HepG2 (cell line): Measurements from ENCODE around the gene COLEC12. TPM values are rescaled to one million over a fixed set of nuclear protein-coding genes. Genes with fewer than 3 reads are reported as not detected.

ENCODE experiments used
- ATAC-seq: fragments of 200-7000 bp; cut with Tn5 transposase; 3 replicates; pipeline ENCODE4 v1.9.1; 2020; ENCODE audit warnings: mild to moderate bottlenecking, moderate library complexity
- BruUV-seq: library from RNA; stranded (reverse); fragments of 400-500 nt; replicated peaks from 2 replicates; lab custom pipeline; 2021; lab: Mats Ljungman, UMichigan
- CTCF ChIA-PET: fragments of 300-600 bp; formaldehyde crosslinking; extraction: SDS; loops from one replicate; lab custom pipeline; 2021; ENCODE audit warnings: low total read pairs, inconsistent platforms, low intra/inter-chr PET ratio; lab: Yijun Ruan, JAX
- POLR2A ChIA-PET: fragments of 350-600 bp; sonication (Branson Sonifier 250); formaldehyde crosslinking; loops from one replicate; lab custom pipeline; 2020; ENCODE audit warnings: antibody characterized with exemption, inconsistent platforms; lab: Yijun Ruan, JAX
- DNase-seq: peaks from one replicate; pipeline ENCODE4 v3.0.0-alpha.2; 2015; ENCODE audit warnings: low spot score
- FAIRE-seq: peaks from 3 replicates; lab custom pipeline; 2011; peaks lifted over from hg19 to GRCh38; lab: Jason Lieb, UNC
- H2AFZ ChIP-seq: one replicate; pipeline ENCODE4 v1.6.1; 2011; ENCODE audit warnings: low read length, inconsistent platforms
- H3K27ac ChIP-seq: fragments of 300-600 bp; 3 replicates; pipeline ENCODE4 v1.8.0; 2011; ENCODE audit warnings: mixed run types, mild to moderate bottlenecking, mixed read lengths, low read length, inconsistent platforms; ENCODE audit not compliant: insufficient read depth; ENCODE audit errors: extremely low read length
- H3K27me3 ChIP-seq, 2 experiments: fragments of 200-600 bp in 1 of 2; 2 replicates in 1 of 2; 3 replicates in 1 of 2; pipeline versions ENCODE4 v1.6.0 to v1.8.0; 2011; ENCODE audit warnings: low read length in 2 of 2, mild to moderate bottlenecking in 2 of 2, moderate library complexity in 2 of 2, inconsistent platforms in 1 of 2; ENCODE audit not compliant: insufficient read depth in 2 of 2, control insufficient read depth in 1 of 2
- H3K36me3 ChIP-seq, 2 experiments: fragments of 200-600 bp in 1 of 2; replicated peaks in 1 of 2; 2 replicates in 1 of 2; 3 replicates in 1 of 2; pipeline versions ENCODE4 v1.5.1 to v1.8.0; 2011; ENCODE audit warnings: low read length in 2 of 2, inconsistent platforms in 1 of 2; ENCODE audit not compliant: insufficient read depth in 2 of 2, control insufficient read depth in 1 of 2
- H3K4me1 ChIP-seq: 2 replicates; pipeline ENCODE4 v1.5.1; 2012; ENCODE audit warnings: low read length, inconsistent platforms; ENCODE audit not compliant: insufficient read depth
- H3K4me2 ChIP-seq: 2 replicates; pipeline ENCODE4 v1.6.0; 2011; ENCODE audit warnings: low read depth, low read length, inconsistent platforms
- H3K4me3 ChIP-seq, 3 experiments: fragments of 200-600 bp in 1 of 3; sonication (generic), shearing (Covaris generic) in 1 of 3; replicated peaks in 1 of 3; 2 replicates each; pipeline ENCODE4 v1.5.1; 2011 to 2016; ENCODE audit warnings: low read length in 3 of 3, inconsistent platforms in 2 of 3, low read depth in 2 of 3, mild to moderate bottlenecking in 2 of 3, control low read depth in 1 of 3, mixed read lengths in 1 of 3; ENCODE audit not compliant: insufficient read depth in 1 of 3
- H3K79me2 ChIP-seq: one replicate; pipeline ENCODE4 v1.6.1; 2011; ENCODE audit warnings: low read length, inconsistent platforms; ENCODE audit not compliant: insufficient read depth
- H3K9ac ChIP-seq: 2 replicates; pipeline ENCODE4 v1.6.0; 2011; ENCODE audit warnings: mild to moderate bottlenecking, low read depth, low read length, inconsistent platforms; ENCODE audit not compliant: insufficient read depth
- H3K9me3 ChIP-seq: 2 replicates; pipeline ENCODE4 v1.5.1; 2012; ENCODE audit warnings: mild to moderate bottlenecking, low read length
- H4K20me1 ChIP-seq: 2 replicates; pipeline ENCODE4 v1.6.0; 2011; ENCODE audit warnings: inconsistent platforms, mild to moderate bottlenecking, low read length, moderate library complexity; ENCODE audit not compliant: insufficient read depth
- FOXC1 ChIP-seq: sonication (generic); formaldehyde crosslinking; IDR thresholded peaks from 2 replicates; pipeline ENCODE4 v1.8.0; 2022; ENCODE audit warnings: mild to moderate bottlenecking, missing genetic modification reagents, borderline replicate concordance
- MAFG ChIP-seq: sonication (generic); formaldehyde crosslinking; IDR thresholded peaks from 2 replicates; pipeline ENCODE4 v1.5.1; 2020; ENCODE audit warnings: mild to moderate bottlenecking, missing genetic modification reagents
- MED8 ChIP-seq: sonication (generic); formaldehyde crosslinking; IDR thresholded peaks from 2 replicates; pipeline ENCODE4 v1.8.1; 2023; ENCODE audit warnings: mild to moderate bottlenecking, missing genetic modification reagents; ENCODE audit not compliant: insufficient replicate concordance
- NFKBIZ ChIP-seq: IDR thresholded peaks from 2 replicates; pipeline ENCODE4 v1.6.1; 2018; ENCODE audit warnings: missing genetic modification reagents, missing compliant biosample characterization
- NR2F6 ChIP-seq, 2 experiments: IDR thresholded peaks; 2 replicates each; pipeline ENCODE4 v1.6.1; 2016; ENCODE audit warnings: antibody characterized with exemption in 1 of 2, mild to moderate bottlenecking in 1 of 2
- RFX5 ChIP-seq: IDR thresholded peaks from 2 replicates; pipeline ENCODE4 v1.6.1; 2011; ENCODE audit warnings: low read depth, low read length, improper control_type of control experiment
- WGBS: methylation state at CpG from one replicate; pipeline ENCODE4 v1.1.6; 2017; ENCODE audit warnings: low lambda C conversion rate; 5-methylcytosine and 5-hydroxymethylcytosine counted together
- in situ Hi-C: cut with HindIII; loops from 2 replicates; pipeline ENCODE4 v1.10.0; 2017; ENCODE audit warnings: low pct_unique_long_range_greater_than_20kb; ENCODE audit not compliant: extremely low pct_ligation_motif_present
- intact Hi-C: fragments of 100-400 bp; cut with micrococcal nuclease; formaldehyde crosslinking; loops from one replicate; pipeline ENCODE4 v1.10.0; 2022; ENCODE audit not compliant: unreplicated experiment
- polyA plus RNA-seq, 8 experiments: library from polyadenylated mRNA; depleted of rRNA in 3 of 8; stranded (reverse) in 7 of 8; unstranded in 1 of 8; fragments of >200 nt; fragmentation: Illumina TruSeq in 4 of 8; extraction: Trizol in 4 of 8; gene quantifications; 2 replicates each; pipeline versions ENCODE4 v1.2.1 to v1.2.3, GENCODE V29; 2011 to 2016; ENCODE audit warnings: low read depth in 4 of 8, missing spikeins in 1 of 8, mixed read lengths in 1 of 8; ENCODE audit not compliant: insufficient read depth in 1 of 8
- total RNA-seq, 5 experiments: library from RNA; depleted of rRNA; stranded (reverse); fragments of >200 nt; fragmentation: Illumina TruSeq; extraction: Trizol; gene quantifications; 2 replicates each; pipeline ENCODE4 v1.2.3, GENCODE V29; 2016; ENCODE audit warnings: low read depth in 1 of 5
- TF ChIP-seq, protein P1 (sequence below): sonication (generic); formaldehyde crosslinking; IDR thresholded peaks from 2 replicates; pipeline ENCODE4 v1.4.0; 2020; ENCODE audit warnings: mild to moderate bottlenecking, low read depth, missing genetic modification reagents
- TF ChIP-seq, protein P2 (sequence below): sonication (generic); formaldehyde crosslinking; IDR thresholded peaks from 2 replicates; pipeline ENCODE4 v1.4.0; 2020; ENCODE audit warnings: missing genetic modification reagents, borderline replicate concordance
- TF ChIP-seq, protein P3 (sequence below): sonication (generic); formaldehyde crosslinking; IDR thresholded peaks from 2 replicates; pipeline ENCODE4 v1.5.0; 2020; ENCODE audit warnings: mild to moderate bottlenecking, missing genetic modification reagents
- TF ChIP-seq, protein P4 (sequence below): sonication (generic); formaldehyde crosslinking; conservative IDR thresholded peaks from 2 replicates; pipeline ENCODE4 v1.4.0; 2020; ENCODE audit warnings: missing genetic modification reagents
- TF ChIP-seq, protein P5 (sequence below): sonication (generic); formaldehyde crosslinking; IDR thresholded peaks from 2 replicates; pipeline ENCODE4 v1.4.0; 2020; ENCODE audit warnings: missing genetic modification reagents, borderline replicate concordance

The COLEC12 gene
- total and polyA plus RNA-seq, 2 of the 13 experiments (the other 11 are each of a cell fraction or from before 2014, with no cell fraction given) = 0.02 to 0.11 TPM

DNA sequence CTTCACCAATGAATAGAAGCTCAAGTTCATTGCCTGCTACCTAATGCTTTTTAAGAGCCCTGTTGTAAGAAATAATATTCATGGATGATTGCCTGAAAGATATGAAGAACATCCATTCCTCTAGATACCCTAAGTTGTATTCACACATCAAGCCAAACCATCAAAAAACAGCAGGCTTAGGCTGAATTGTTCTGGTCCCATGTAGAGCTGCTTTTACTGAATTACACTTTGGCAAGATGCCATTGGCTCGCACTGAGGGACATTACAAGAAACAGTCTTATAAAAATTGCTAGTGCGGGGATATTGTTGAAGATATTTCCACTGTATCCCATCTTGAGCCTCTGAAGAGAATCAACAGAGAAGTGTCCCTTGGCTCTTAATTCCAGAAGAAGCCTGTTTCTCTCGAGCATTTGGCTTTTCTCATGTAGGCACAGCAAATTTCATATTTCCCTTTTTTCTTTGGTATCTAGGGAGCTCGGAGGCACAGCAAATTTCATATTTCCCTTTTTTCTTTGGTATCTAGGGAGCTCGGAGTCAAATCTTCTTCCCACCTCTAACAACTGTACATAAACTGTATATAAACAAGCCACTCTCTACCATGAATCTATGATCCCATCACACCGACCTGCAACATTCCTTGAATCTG lies 107.5 kb downstream of the COLEC12 start:
- CTCF ChIA-PET = no interaction called here

More for the DNA sequence above, 107.5 kb downstream of the COLEC12 start:
- Histone ChIP-seq H3K4me3 (no peak overlapping the region), H3K4me1 (no peaks in the 10 kb centered on the region), H3K9me3 (no peaks in the 10 kb centered on the region), H3K4me2 (no peak overlapping the region), H4K20me1 (no peaks in the 10 kb centered on the region), H3K36me3 (no peaks in the 10 kb centered on the region), H3K79me2 (no peaks in the 10 kb centered on the region), H2AFZ (no peak overlapping the region), H3K27ac (no peak overlapping the region), H3K9ac (no peak overlapping the region), H3K27me3 (0 out of 5 replicates have a peak, but pooled peaks cover 0 to 4% of the 10 kb centered on the region in 2 experiments)
- FAIRE-seq (no peak), ATAC-seq (no peak), DNase-seq (no peak)
- BruUV-seq = no TSS peak
- 41% methylated on average over 6 of the region's 6 CpGs for WGBS
- no peak for TF ChIP-seq MED8 (CRISPR knock-in tag)
- TF ChIP-seq MAFG (CRISPR knock-in tag) = no peak
- no peak for TF ChIP-seq FOXC1 (CRISPR knock-in tag)
- TF ChIP-seq, protein P1, sequence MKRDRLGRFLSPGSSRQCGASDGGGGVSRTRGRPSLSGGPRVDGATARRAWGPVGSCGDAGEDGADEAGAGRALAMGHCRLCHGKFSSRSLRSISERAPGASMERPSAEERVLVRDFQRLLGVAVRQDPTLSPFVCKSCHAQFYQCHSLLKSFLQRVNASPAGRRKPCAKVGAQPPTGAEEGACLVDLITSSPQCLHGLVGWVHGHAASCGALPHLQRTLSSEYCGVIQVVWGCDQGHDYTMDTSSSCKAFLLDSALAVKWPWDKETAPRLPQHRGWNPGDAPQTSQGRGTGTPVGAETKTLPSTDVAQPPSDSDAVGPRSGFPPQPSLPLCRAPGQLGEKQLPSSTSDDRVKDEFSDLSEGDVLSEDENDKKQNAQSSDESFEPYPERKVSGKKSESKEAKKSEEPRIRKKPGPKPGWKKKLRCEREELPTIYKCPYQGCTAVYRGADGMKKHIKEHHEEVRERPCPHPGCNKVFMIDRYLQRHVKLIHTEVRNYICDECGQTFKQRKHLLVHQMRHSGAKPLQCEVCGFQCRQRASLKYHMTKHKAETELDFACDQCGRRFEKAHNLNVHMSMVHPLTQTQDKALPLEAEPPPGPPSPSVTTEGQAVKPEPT = no peak
- no peak for TF ChIP-seq NR2F6 (IDR thresholded peaks at IDR 0.05)
- no peak for TF ChIP-seq NR2F6 (CRISPR knock-in tag; IDR thresholded peaks at IDR 0.05)
- TF ChIP-seq, protein P2, sequence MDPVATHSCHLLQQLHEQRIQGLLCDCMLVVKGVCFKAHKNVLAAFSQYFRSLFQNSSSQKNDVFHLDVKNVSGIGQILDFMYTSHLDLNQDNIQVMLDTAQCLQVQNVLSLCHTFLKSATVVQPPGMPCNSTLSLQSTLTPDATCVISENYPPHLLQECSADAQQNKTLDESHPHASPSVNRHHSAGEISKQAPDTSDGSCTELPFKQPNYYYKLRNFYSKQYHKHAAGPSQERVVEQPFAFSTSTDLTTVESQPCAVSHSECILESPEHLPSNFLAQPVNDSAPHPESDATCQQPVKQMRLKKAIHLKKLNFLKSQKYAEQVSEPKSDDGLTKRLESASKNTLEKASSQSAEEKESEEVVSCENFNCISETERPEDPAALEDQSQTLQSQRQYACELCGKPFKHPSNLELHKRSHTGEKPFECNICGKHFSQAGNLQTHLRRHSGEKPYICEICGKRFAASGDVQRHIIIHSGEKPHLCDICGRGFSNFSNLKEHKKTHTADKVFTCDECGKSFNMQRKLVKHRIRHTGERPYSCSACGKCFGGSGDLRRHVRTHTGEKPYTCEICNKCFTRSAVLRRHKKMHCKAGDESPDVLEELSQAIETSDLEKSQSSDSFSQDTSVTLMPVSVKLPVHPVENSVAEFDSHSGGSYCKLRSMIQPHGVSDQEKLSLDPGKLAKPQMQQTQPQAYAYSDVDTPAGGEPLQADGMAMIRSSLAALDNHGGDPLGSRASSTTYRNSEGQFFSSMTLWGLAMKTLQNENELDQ (CRISPR knock-in tag) = no peak
- TF ChIP-seq, protein P3, sequence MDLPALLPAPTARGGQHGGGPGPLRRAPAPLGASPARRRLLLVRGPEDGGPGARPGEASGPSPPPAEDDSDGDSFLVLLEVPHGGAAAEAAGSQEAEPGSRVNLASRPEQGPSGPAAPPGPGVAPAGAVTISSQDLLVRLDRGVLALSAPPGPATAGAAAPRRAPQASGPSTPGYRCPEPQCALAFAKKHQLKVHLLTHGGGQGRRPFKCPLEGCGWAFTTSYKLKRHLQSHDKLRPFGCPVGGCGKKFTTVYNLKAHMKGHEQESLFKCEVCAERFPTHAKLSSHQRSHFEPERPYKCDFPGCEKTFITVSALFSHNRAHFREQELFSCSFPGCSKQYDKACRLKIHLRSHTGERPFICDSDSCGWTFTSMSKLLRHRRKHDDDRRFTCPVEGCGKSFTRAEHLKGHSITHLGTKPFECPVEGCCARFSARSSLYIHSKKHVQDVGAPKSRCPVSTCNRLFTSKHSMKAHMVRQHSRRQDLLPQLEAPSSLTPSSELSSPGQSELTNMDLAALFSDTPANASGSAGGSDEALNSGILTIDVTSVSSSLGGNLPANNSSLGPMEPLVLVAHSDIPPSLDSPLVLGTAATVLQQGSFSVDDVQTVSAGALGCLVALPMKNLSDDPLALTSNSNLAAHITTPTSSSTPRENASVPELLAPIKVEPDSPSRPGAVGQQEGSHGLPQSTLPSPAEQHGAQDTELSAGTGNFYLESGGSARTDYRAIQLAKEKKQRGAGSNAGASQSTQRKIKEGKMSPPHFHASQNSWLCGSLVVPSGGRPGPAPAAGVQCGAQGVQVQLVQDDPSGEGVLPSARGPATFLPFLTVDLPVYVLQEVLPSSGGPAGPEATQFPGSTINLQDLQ (CRISPR knock-in tag) = no peak
- TF ChIP-seq, protein P4, sequence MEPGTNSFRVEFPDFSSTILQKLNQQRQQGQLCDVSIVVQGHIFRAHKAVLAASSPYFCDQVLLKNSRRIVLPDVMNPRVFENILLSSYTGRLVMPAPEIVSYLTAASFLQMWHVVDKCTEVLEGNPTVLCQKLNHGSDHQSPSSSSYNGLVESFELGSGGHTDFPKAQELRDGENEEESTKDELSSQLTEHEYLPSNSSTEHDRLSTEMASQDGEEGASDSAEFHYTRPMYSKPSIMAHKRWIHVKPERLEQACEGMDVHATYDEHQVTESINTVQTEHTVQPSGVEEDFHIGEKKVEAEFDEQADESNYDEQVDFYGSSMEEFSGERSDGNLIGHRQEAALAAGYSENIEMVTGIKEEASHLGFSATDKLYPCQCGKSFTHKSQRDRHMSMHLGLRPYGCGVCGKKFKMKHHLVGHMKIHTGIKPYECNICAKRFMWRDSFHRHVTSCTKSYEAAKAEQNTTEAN (CRISPR knock-in tag) = no peak
- TF ChIP-seq, protein P5, sequence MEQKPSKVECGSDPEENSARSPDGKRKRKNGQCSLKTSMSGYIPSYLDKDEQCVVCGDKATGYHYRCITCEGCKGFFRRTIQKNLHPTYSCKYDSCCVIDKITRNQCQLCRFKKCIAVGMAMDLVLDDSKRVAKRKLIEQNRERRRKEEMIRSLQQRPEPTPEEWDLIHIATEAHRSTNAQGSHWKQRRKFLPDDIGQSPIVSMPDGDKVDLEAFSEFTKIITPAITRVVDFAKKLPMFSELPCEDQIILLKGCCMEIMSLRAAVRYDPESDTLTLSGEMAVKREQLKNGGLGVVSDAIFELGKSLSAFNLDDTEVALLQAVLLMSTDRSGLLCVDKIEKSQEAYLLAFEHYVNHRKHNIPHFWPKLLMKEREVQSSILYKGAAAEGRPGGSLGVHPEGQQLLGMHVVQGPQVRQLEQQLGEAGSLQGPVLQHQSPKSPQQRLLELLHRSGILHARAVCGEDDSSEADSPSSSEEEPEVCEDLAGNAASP (CRISPR knock-in tag) = no peak
- TF ChIP-seq RFX5 = no peak
- TF ChIP-seq NFKBIZ (CRISPR knock-in tag) = no peak
- POLR2A ChIA-PET = no interaction called here
- in situ Hi-C loops = no loop called here
- intact Hi-C loops = no loop called here
